ENCODE results near the gene GFPT2.

- TF ChIP-seq POLR2A (IDR thresholded peaks at IDR 0.05): no peak
- no peak for TF ChIP-seq CTCF (IDR thresholded peaks at IDR 0.05)
Measured at GRCh38 chr5:180323160-180323559, 30.0 kb downstream of the GFPT2 start.
